NCI-H1048 (cell line): ENCODE results near the gene DDX17.

Experiments
- DNase-seq: peaks from one replicate; lab custom pipeline; 2025; lab: John Stamatoyannopoulos, UW

The DDX17 gene

DNA sequence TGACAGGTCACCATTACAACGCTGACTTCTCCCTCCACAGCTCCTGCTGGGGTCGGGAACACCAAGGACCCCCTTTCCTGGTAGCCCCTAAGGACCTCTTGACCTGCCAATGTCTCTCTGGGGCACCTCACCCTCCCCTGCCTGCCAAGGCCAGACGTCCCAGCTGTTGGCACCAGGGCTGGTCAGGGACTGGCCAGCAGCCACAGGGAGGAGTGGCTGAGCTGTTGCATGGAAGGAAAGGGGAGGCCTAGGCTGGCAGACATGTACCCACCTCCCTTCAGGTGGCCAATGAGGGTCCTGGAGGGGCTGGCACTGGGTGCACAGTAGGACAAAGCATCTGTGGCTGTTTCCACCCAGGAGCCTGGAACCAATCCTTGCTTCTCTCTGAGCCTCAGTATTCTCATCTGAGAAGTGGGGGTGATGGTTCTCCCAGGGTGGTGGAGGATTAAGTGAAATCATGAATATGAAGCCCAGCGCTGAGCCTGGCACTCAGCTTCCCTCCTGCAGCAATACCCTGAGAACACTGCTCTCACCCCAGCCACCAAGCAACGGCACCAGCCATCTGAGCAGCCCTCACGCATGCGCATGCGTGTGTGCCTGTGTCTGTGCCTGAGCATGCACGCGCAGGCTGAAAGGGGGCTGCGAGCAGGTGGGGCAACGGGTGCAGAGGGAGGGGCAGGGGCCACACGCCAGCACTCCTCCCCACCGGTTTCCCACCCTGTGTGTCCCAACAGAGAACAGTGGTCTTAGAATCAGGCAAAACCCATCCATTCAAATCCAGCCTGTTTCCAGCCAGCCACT is 57.0 kb downstream of the DDX17 start:
- DNase-seq, result no peak

DNA sequence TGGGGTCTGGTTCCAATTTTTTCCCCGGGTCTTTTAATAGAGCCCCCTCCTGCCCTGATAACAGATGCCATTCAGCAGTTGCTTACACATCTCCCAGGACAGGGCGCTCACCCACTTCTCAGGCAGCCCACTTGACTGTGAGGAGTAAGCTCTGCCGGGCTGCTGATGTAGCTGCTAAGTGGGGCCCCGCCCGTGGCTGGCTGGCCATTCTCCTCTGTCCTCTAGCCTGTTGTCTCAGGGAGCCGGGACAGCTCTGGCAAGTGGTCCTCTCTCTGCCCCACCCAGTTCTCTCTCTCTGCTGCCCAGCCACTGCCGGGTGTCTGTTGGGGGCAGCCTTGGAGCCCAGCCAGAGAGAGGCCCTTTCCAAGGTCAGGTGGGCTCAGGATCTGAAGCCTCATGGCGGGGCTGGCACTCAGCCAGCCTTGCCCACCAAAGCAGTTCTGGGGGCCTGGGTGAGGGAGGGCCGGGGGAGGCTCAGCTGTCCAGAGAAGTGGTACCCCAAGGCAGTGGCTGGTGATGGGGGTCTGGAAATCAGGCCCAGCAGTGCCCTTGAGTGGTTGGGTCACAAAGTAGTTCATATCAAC is 60.0 kb downstream of the DDX17 start:
- no peak for DNase-seq

DNA sequence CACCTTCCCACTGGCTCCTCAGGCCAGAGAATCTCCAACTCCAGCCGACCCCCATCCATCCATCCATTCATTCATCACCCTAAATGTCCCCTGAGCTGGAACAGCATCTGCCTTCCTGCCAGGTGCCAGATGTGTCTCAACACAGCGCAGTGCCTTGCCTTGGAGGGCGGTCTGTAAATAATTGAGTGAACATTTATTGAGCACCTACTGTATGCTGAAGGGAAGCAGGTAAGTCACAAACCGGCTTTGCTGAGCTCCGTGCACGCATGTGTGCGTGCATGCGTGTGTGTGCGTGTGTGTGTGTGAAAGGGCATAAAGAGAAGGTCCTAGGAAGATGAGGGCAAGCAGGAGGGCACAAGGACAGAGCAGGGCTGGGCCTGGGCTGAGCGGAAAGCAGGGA is 61.3 kb downstream of the DDX17 start:
- no peak for DNase-seq

DNA sequence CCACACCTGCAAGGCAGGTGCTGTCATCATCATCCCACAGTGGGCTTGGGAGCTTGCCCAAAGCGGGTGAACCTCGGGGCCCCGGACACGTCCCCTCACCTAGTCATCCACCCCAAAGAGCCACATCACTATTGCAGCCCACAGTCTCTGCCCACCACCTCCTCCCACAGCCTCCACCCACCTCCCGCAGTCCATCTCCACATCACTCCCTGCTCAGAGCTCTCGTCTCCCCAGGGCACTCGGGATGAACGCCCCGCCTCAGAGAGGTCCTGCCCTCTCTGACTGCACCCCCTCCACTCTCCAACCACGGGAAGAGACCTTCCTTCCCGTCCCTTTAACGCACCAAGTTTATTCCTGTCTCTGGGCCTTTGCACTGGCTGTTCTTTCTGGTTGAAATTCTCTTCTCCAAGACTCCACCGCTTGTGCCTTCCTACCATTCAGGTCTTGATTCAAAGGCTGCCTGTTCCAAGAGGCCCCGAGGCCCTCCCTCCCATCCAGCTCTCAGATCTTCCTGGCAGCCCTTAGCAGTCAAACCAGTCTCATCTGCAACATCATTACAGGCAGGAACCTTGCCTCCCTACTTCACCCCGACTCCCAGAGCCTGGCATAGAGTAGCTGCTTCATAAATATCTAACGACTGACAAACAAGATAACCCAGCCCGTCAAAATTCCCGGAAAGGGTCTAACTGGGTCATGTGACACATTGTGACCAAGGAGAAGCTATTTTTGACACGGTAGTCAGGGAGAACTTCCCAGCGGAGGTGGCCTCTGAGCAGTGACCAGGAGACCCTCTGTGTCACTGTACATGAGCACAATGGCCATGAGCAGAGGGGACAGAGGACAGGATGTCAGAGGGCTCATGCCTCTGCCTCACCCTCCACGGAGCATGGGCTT is 62.2 kb downstream of the DDX17 start:
- no peak for DNase-seq

DNA sequence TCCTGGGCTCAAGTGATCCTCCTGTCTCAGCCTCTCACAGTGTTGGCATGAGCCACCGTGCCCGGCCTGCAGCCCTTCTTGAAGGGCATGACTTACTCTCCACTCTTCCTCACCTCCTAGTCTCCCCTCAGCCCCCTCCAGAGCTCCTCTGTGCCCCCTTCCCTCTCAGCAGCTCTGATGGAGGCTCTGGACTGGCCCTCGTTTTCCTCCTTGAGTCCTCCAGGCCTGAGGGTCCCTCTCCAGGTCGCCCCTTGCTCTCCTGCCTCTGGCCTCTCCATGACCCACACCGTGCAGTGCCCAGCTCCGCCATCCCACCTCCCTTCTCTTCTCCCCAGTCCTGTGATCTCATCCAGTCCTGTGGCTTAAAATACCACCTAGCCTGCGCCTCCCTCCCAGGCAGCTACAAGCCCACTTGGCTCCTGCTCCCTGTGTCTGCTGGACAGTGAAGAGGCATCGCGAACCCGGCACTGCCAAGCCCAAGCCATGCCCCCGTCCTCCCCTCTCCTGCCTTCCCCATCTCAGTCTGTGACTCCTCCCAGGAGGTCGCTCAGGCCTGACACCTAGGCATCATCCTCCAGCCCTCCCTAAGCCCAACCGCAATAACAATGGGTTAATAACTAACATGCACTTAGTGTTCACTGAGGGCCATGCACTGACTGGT is 63.0 kb downstream of the DDX17 start:
- DNase-seq, result no peak

DNA sequence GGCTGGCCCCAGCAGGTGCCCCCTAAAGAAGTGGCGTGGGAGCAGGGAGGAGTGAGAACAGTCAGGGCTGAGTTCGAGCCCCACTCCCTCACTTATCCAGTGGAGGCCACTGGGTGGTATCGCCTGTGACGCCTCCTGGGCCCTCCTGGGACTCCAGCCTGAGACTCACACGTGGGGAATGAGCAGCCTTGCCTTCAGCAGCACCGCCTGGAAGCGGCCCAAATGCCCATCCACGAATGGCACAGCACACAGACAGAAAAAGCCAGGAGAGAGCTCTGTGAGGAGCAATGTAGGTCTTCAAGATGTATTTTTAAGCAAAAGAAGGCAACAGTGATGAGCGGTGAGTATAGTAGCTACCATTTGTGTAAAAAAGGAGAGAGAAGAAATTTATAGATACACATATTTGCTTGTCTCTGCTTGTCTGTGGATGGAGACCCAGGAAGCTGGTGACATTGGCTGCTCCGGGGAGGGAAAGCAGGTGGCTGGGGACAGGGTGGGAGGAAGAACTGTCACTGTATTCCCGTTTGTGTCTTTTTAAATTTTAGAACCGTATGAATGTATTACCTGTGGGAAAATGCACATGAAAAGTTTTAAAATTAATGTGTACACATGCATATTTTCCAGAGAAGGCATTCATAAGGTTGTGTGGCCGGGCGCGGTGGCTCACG is 64.4 kb downstream of the DDX17 start:
- DNase-seq, result no peak

DNA sequence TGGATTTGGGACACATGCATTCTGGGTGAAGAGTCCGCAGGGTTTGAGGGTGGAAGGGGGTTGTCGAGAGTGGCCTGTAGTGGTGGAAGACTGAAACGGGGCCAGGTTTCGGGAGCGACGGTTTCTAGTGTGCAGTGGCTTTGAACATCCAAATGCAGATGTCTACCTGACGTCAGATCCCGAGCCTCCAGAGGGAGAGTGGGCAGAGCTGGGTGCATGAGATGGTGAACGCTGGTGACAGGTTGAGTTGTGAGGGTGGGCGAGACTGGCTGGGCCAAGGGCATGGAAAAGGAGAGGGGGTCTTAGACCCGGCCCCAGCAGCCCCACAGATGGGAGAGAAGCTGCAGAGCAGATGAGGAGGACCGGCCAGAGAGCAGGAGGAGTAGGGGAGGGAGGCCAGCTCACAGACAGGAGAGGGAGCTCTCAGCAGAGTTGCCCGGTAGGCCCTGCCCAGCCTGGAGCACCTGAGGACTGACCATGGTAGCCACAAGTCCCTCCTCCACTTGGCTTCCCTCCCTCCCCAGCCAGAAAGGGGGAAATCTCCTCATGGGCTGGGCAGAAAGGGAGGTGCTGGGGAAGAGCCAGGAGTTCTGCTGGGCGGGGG is 65.3 kb downstream of the DDX17 start:
- no peak for DNase-seq

DNA sequence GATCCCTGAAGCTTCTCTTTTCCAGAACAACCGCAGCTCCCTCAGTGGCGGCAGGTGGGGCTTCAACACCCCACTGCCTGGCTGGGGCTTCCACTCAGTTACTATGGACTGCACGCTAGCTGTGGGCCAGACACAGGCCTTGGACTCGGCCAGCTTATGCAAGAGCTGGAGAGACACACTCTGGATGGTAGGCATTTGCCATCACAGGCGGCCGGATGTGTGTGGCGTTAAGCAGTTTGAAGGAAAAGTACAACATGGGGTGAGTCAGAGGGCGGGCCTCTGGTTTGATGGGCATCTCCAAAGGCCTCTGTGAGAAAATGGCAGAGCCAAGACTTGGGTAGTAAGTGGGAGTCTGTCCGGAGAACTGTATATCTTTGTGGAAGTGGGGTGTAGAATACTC is 68.7 kb downstream of the DDX17 start:
- DNase-seq, result no peak

DNA sequence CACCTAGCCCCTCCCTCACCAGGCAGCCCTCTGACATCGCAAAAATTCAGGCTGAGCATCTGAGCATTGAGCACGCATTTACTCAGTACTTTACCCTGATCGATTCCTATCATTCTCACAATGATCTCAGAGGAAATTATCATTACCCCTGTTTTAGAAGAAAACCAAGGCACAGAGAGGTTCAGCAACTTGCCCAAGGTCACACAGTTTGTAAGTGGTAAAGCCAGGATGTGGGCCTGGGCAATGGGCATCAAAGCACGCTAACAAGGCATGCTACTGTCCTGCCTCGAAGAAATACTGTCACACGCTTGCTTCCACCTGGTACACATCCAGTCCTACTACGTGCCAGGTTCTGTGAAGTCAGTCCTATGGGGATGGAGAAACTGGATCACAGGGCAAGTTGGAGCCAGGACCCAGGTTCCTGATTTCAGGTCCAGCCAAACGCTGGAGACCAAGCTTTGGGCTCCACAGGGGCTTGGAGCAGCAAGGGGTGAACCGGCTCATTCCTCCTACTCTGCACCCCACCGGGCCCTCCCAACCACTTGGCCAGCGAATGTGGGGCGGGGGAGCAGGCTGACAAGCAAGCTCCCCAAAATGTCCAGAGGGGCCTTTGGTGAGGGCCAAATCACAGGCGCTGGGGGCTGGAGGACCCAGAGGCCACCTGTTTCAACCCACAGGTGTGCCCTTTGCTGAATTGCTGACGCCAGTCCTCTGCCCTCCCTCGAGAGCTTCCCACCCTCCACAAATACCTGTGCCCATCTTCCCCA is 69.3 kb downstream of the DDX17 start:
- no peak for DNase-seq

DNA sequence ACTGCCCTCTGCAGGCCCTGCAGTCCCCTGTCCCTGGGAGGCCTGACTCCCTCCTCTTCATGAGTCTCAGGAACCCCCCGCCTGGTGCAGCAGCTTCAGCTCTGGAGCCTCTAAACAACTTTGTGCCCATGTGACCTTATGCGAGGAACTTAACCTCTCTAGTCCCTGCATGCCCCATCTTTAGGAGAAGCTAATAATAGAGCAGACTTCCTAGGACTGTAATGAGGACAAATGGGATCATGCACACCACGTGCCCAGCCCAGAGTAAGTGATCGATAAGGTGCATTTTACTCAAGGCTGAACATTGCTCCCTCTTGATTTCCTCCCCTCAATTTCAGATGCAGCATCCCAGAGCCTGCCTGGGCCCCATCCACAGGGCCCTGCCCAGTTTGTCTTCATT is 70.1 kb downstream of the DDX17 start:
- no peak for DNase-seq

DNA sequence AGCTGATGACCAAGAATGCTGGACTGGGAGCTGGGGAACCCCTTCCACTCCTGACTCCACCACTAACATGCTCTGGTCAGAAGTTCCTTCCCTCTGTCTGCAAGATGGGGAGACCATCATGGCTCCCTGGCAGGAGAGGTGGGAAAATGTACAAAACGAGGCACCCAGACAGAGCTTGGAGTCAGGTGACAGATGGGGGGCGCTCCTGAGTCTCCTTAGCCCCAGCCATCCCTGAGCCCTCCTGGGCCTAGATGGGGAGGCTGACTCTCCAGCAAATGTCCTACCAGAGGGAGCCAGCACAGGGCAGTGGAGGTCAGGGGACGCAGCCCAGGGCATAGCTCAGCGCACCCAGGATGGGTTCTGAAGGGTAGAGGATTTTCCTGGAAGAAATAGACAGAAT is 71.1 kb downstream of the DDX17 start:
- DNase-seq, result no peak

DNA sequence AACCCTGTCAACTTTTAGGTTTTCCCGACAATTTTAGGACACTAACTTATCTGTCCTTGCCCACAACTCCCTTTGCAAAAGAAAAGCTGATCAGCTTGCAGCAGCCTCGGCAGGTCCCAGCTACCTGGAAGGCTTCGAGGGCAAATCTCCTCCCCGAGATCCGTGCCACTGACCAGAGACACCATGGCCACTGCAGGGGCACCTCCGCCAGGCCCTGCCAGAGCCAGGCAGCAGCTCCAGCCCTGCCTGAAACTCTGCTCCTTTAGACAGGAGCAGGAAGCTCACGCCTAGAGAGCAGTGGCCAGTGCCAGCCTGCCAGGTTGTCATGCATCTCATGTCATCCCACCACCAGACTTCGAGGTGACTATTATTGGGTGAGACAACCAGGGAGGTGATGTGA is 72.2 kb downstream of the DDX17 start:
- no peak for DNase-seq
